H1 (cell line): Measurements from ENCODE around the gene TEKT1. TPM values are rescaled to one million over a fixed set of nuclear protein-coding genes. Genes with fewer than 3 reads are reported as not detected.

ENCODE experiments used
- CTCF ChIA-PET: fragments of 300-600 bp; sonication (Branson Sonifier 250); formaldehyde crosslinking; loops from one replicate; lab custom pipeline; 2021; ENCODE audit not compliant: partially characterized antibody; lab: Charles Lee
- POLR2A ChIA-PET: fragments of 300-600 bp; sonication (Branson Sonifier 250); formaldehyde crosslinking; loops from one replicate; lab custom pipeline; 2021; ENCODE audit warnings: inconsistent platforms; ENCODE audit not compliant: partially characterized antibody; lab: Charles Lee
- DNase-seq, 2 experiments: peaks; one replicate each; pipeline versions ENCODE4 v3.0.0 to v3.0.0-alpha.2; 2010 to 2022; ENCODE audit warnings: low spot score in 2 of 2, low read depth in 1 of 2, mixed read lengths in 1 of 2
- FAIRE-seq: peaks from 2 replicates; lab custom pipeline; 2011; peaks lifted over from hg19 to GRCh38; lab: Jason Lieb, UNC
- H2AFZ ChIP-seq: 2 replicates; pipeline ENCODE4 v1.8.1; 2012; ENCODE audit warnings: low read length, inconsistent platforms
- H2AK5ac ChIP-seq: 2 replicates; pipeline ENCODE4 v1.6.1; 2013; ENCODE audit warnings: low read depth, low read length
- H2BK120ac ChIP-seq: replicated peaks from 2 replicates; pipeline ENCODE3; 2013; ENCODE audit warnings: low read depth, low read length, inconsistent platforms
- H2BK12ac ChIP-seq: 2 replicates; pipeline ENCODE4 v1.6.1; 2013; ENCODE audit warnings: low read depth, low read length
- H2BK15ac ChIP-seq: 2 replicates; pipeline ENCODE4 v1.6.1; 2013; ENCODE audit warnings: low read length
- H2BK20ac ChIP-seq: 2 replicates; pipeline ENCODE4 v1.6.1; 2013; ENCODE audit warnings: low read length
- H2BK5ac ChIP-seq: 2 replicates; pipeline ENCODE4 v1.6.1; 2013; ENCODE audit warnings: low read depth, low read length
- H3K14ac ChIP-seq: 2 replicates; pipeline ENCODE4 v1.6.1; 2013; ENCODE audit warnings: inconsistent platforms; ENCODE audit not compliant: insufficient read length
- H3K18ac ChIP-seq: 2 replicates; pipeline ENCODE4 v1.6.1; 2013; ENCODE audit warnings: low read length; ENCODE audit errors: extremely low read depth
- H3K23ac ChIP-seq: 2 replicates; pipeline ENCODE4 v1.6.1; 2013; ENCODE audit warnings: inconsistent platforms; ENCODE audit not compliant: insufficient read length
- H3K23me2 ChIP-seq: 2 replicates; pipeline ENCODE4 v1.6.1; 2013; ENCODE audit warnings: low read depth, low read length
- H3K27ac ChIP-seq: 2 replicates; pipeline ENCODE4 v1.6.1; 2011; ENCODE audit warnings: low read depth, low read length, inconsistent platforms
- H3K27me3 ChIP-seq, 4 experiments: replicated peaks in 1 of 4; 1 replicate in 1 of 4; 2 replicates in 3 of 4; pipeline versions ENCODE4 v1.6.1 to v1.8.1; 2011 to 2013; ENCODE audit warnings: low read length in 3 of 4, mild to moderate bottlenecking in 3 of 4, inconsistent platforms in 2 of 4, mixed read lengths in 2 of 4, moderate library complexity in 1 of 4; ENCODE audit not compliant: control insufficient read depth in 3 of 4, insufficient read depth in 3 of 4; ENCODE audit errors: extremely low read depth in 1 of 4
- H3K36me3 ChIP-seq, 4 experiments: 2 replicates each; pipeline versions ENCODE4 v1.6.1 to v1.8.1; 2011 to 2013; ENCODE audit warnings: mild to moderate bottlenecking in 4 of 4, low read length in 3 of 4, moderate library complexity in 2 of 4, control low read depth in 1 of 4, inconsistent platforms in 1 of 4; ENCODE audit not compliant: insufficient read depth in 4 of 4, control insufficient read depth in 2 of 4
- H3K4ac ChIP-seq: replicated peaks from 2 replicates; pipeline ENCODE3; 2013; ENCODE audit warnings: low read length, low read depth, mixed read lengths, inconsistent platforms; ENCODE audit not compliant: insufficient read length
- H3K4me1 ChIP-seq, 4 experiments: replicated peaks in 1 of 4; 1 replicate in 1 of 4; 2 replicates in 3 of 4; pipeline versions ENCODE4 v1.6.1 to v1.8.1; 2011 to 2013; ENCODE audit warnings: low read length in 3 of 4, inconsistent platforms in 2 of 4, mixed read lengths in 1 of 4; ENCODE audit not compliant: insufficient read depth in 4 of 4, control insufficient read depth in 3 of 4
- H3K4me2 ChIP-seq, 2 experiments: 2 replicates each; pipeline versions ENCODE4 v1.6.1 to v1.8.1; 2011 to 2013; ENCODE audit warnings: low read depth in 2 of 2, low read length in 2 of 2, control low read depth in 1 of 2, inconsistent platforms in 1 of 2, mild to moderate bottlenecking in 1 of 2; ENCODE audit not compliant: insufficient read depth in 1 of 2
- H3K4me3 ChIP-seq, 4 experiments: fragments of 200-600, 300-600 bp in 1 of 4; sonication (generic), shearing (Covaris generic), sonication (Bioruptor Twin) in 1 of 4; 2 replicates each; pipeline versions ENCODE4 v1.5.1 to v1.8.1; 2011 to 2016; ENCODE audit warnings: low read length in 4 of 4, low read depth in 3 of 4, control low read depth in 2 of 4, inconsistent platforms in 2 of 4, mild to moderate bottlenecking in 2 of 4, mixed read lengths in 1 of 4, moderate library complexity in 1 of 4; ENCODE audit not compliant: insufficient read depth in 2 of 4; ENCODE audit errors: extremely low read depth in 1 of 4
- H3K56ac ChIP-seq: replicated peaks from 2 replicates; pipeline ENCODE3; 2013; ENCODE audit warnings: low read depth, mild to moderate bottlenecking, mixed read lengths, low read length, inconsistent platforms; ENCODE audit not compliant: insufficient read length
- H3K79me1 ChIP-seq: 2 replicates; pipeline ENCODE4 v1.6.1; 2013; ENCODE audit warnings: low read depth, low read length, control low read depth
- H3K79me2 ChIP-seq, 2 experiments: 2 replicates each; pipeline versions ENCODE4 v1.6.1 to v1.8.1; 2012 to 2013; ENCODE audit warnings: low read length in 2 of 2, mild to moderate bottlenecking in 2 of 2, inconsistent platforms in 1 of 2; ENCODE audit not compliant: insufficient read depth in 2 of 2, control insufficient read depth in 1 of 2
- H3K9ac ChIP-seq, 4 experiments: replicated peaks in 1 of 4; 1 replicate in 1 of 4; 2 replicates in 3 of 4; pipeline versions ENCODE4 v1.6.1 to v1.8.1; 2011 to 2013; ENCODE audit warnings: low read depth in 3 of 4, low read length in 3 of 4, control low read depth in 2 of 4, mild to moderate bottlenecking in 2 of 4, moderate library complexity in 2 of 4, inconsistent platforms in 1 of 4; ENCODE audit errors: extremely low read depth in 1 of 4
- H3K9me3 ChIP-seq, 2 experiments: 2 replicates each; pipeline versions ENCODE4 v1.6.1 to v1.8.1; 2012 to 2013; ENCODE audit warnings: mild to moderate bottlenecking in 2 of 2, moderate library complexity in 2 of 2, control low read depth in 1 of 2, inconsistent platforms in 1 of 2, low read depth in 1 of 2, low read length in 1 of 2, mixed read lengths in 1 of 2; ENCODE audit not compliant: insufficient read depth in 2 of 2
- H4K20me1 ChIP-seq, 2 experiments: replicated peaks in 1 of 2; 2 replicates each; pipeline versions ENCODE3 to v1.8.1; 2011 to 2013; ENCODE audit warnings: inconsistent platforms in 2 of 2, low read length in 2 of 2, mild to moderate bottlenecking in 1 of 2; ENCODE audit not compliant: insufficient read depth in 2 of 2, control insufficient read depth in 1 of 2
- H4K5ac ChIP-seq: 2 replicates; pipeline ENCODE4 v1.6.1; 2013; ENCODE audit warnings: low read length, low read depth, mixed read lengths, inconsistent platforms; ENCODE audit not compliant: insufficient read length
- H4K8ac ChIP-seq: 2 replicates; pipeline ENCODE4 v1.8.0; 2013; ENCODE audit warnings: mild to moderate bottlenecking, moderate library complexity, low read length, inconsistent platforms; ENCODE audit not compliant: insufficient read depth; ENCODE audit errors: extremely low read depth
- H4K91ac ChIP-seq: replicated peaks from 2 replicates; pipeline ENCODE3; 2013; ENCODE audit warnings: low read length, mixed read lengths, inconsistent platforms; ENCODE audit not compliant: insufficient read length
- CREB1 ChIP-seq: IDR thresholded peaks from 2 replicates; pipeline ENCODE4 v1.6.1; 2012; ENCODE audit warnings: inconsistent platforms
- CTBP2 ChIP-seq: IDR thresholded peaks from 2 replicates; pipeline ENCODE4 v1.7.0; 2011; ENCODE audit warnings: borderline replicate concordance, mild to moderate bottlenecking, moderate library complexity, mixed read lengths, low read length; ENCODE audit not compliant: insufficient read depth, insufficient read length
- FOSL1 ChIP-seq: IDR thresholded peaks from 2 replicates; pipeline ENCODE4 v1.6.1; 2011; ENCODE audit warnings: mild to moderate bottlenecking, low read depth, low read length, moderate library complexity; ENCODE audit not compliant: insufficient read depth
- GTF2F1 ChIP-seq: IDR thresholded peaks from 2 replicates; pipeline ENCODE4 v1.6.1; 2012; ENCODE audit warnings: low read depth, low read length, improper control_type of control experiment, borderline replicate concordance
- JUN ChIP-seq: IDR thresholded peaks from 2 replicates; pipeline ENCODE4 v1.6.1; 2011; ENCODE audit warnings: low read depth, mild to moderate bottlenecking, improper control_type of control experiment, low read length
- MAFK ChIP-seq: IDR thresholded peaks from 2 replicates; pipeline ENCODE4 v1.6.1; 2012; ENCODE audit warnings: low read depth, mild to moderate bottlenecking, improper control_type of control experiment, low read length
- POU5F1 ChIP-seq: IDR thresholded peaks from 2 replicates; pipeline ENCODE4 v1.6.1; 2011; ENCODE audit warnings: low read depth, mild to moderate bottlenecking, low read length, moderate library complexity
- RXRA ChIP-seq: IDR thresholded peaks from 2 replicates; pipeline ENCODE4 v1.6.1; 2011; ENCODE audit warnings: low read depth, mild to moderate bottlenecking, low read length, moderate library complexity; ENCODE audit not compliant: insufficient read depth
- SIN3A ChIP-seq, 2 experiments: IDR thresholded peaks in 1 of 2; conservative IDR thresholded peaks in 1 of 2; 2 replicates each; pipeline ENCODE4 v1.6.1; 2011 to 2012; ENCODE audit warnings: low read length in 2 of 2, improper control_type of control experiment in 1 of 2, low read depth in 1 of 2, mild to moderate bottlenecking in 1 of 2
- SP1 ChIP-seq: IDR thresholded peaks from 2 replicates; pipeline ENCODE4 v1.6.1; 2011; ENCODE audit warnings: low read depth, low read length
- TAF7 ChIP-seq: optimal IDR thresholded peaks from 2 replicates; pipeline ENCODE3; 2011; ENCODE audit warnings: low read depth, mild to moderate bottlenecking, inconsistent platforms, low read length, moderate library complexity, borderline replicate concordance
- YY1 ChIP-seq: IDR thresholded peaks from 2 replicates; pipeline ENCODE4 v1.6.1; 2011; ENCODE audit warnings: low read depth, mild to moderate bottlenecking, low read length
- WGBS, 2 experiments: shearing (Covaris generic) in 1 of 2; methylation state at CpG; one replicate each; pipeline versions ENCODE4 v1.1.6 to v1.1.7; 2013 to 2015; ENCODE audit warnings: low lambda C conversion rate in 2 of 2, mixed read lengths in 2 of 2, inconsistent platforms in 1 of 2, low coverage in 1 of 2, missing lambda C conversion rate in 1 of 2; ENCODE audit not compliant: insufficient replicate concordance in 2 of 2, insufficient coverage in 1 of 2, insufficient read length in 1 of 2; ENCODE audit errors: extremely low coverage in 1 of 2, missing lambda C conversion rate in 1 of 2; 5-methylcytosine and 5-hydroxymethylcytosine counted together
- polyA plus RNA-seq, 7 experiments: library from polyadenylated mRNA; depleted of rRNA in 3 of 7; stranded (reverse) in 5 of 7; unstranded in 2 of 7; fragments of >200 nt in 5 of 7; fragments of 200-250 nt in 2 of 7; gene quantifications; 1 replicate in 5 of 7; 2 replicates in 1 of 7; 4 replicates in 1 of 7; pipeline versions ENCODE4 v1.2.1 to v1.2.3, GENCODE V29; 2011 to 2013; ENCODE audit warnings: missing spikeins in 2 of 7, mixed read lengths in 2 of 7
- total RNA-seq: library from RNA; stranded (reverse); fragmentation: NEBNext Ultra II Directional; extraction: Animal tissue kit (Norgen Biotek cat#: 25700); gene quantifications from 2 replicates; pipeline ENCODE4 v1.2.1, GENCODE V29; 2021
- TF ChIP-seq, protein P1 (sequence below): IDR thresholded peaks from 2 replicates; pipeline ENCODE4 v1.6.1; 2011; ENCODE audit warnings: low read length, improper control_type of control experiment

TEKT1 gene
- total and polyA plus RNA-seq, 2 of the 8 experiments (the other 6 are each of a cell fraction or from before 2014, with no cell fraction given) = not detected

DNA sequence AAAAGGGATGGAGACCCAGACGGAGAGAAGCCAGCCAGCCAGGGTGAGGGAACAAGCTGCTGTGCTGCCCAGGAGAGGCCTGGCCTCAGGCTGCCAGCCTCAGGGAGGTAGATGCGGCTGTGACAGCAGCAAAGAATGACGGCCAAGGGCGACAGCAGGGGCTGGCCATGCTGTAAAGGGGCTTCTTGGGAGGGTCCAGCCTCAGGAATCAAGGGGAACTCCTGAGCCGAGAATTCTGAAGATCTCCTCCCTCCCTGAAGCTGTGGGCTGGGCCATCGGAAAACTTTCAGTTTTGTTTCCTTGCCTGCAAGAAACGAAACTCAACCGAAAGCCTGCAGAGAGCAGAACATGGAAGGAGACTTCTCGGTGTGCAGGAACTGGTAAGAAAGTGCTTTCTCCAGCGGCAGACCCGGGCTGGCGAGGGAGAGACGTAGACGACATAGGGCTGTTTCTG lies 75.8 kb downstream of the TEKT1 start, which contains the start of gene XAF1:
XAF1 (plus strand) TSS at position 316 of the 454 bp plus-strand sequence; CDS start at position 349, 33 bp downstream.
- H2BK20ac ChIP-seq = no peak within 1 kb of the TSS
- no peak within 1 kb of the TSS; a peak in 1 of 4 replicates for H3K4me2 ChIP-seq
- peaks cover 0 to 12% (median 3%) of the 10 kb centered on the region in 4 experiments; a peak in 4 of 7 replicates for H3K4me1 ChIP-seq
- H2AFZ ChIP-seq = 0 out of 2 replicates have a peak within 1 kb of the TSS, but pooled peaks have one; percentile 40
- no peaks in the 10 kb centered on the region; a peak in 1 of 7 replicates for H3K27me3 ChIP-seq
- no peak within 1 kb of the TSS for H3K27ac ChIP-seq
- H3K9ac ChIP-seq = no peak within 1 kb of the TSS
- no peak within 1 kb of the TSS for H3K23ac ChIP-seq
- 0 out of 2 replicates have a peak within 1 kb of the TSS, but pooled peaks have one; percentile 29 for H2BK15ac ChIP-seq
- H3K79me2 ChIP-seq = no peaks in the 10 kb centered on the region
- no peak within 1 kb of the TSS for H3K14ac ChIP-seq
- no peaks in the 10 kb centered on the region for H3K9me3 ChIP-seq
- WGBS, 2 experiments = 86% methylated on average over 10 of the region's 14 CpGs; no CpG with 5 or more reads in 1 of the 2 experiments
- H2AK5ac ChIP-seq = no peak within 1 kb of the TSS
- H3K4me3 ChIP-seq = no peak within 1 kb of the TSS
- H3K79me1 ChIP-seq = no peaks in the 10 kb centered on the region
- H3K18ac ChIP-seq = no peak within 1 kb of the TSS
- H2BK12ac ChIP-seq = no peak within 1 kb of the TSS
- POLR2A ChIA-PET = interaction anchor here (1.1 kb wide), 1 partner anchor 8 kb away, joined by 3 read pairs; no protein-coding TSS in a partner anchor
- no peaks in the 10 kb centered on the region for H4K20me1 ChIP-seq
- no peak within 1 kb of the TSS for H2BK5ac ChIP-seq
- no peak within 1 kb of the TSS; the same call in 1 of the 2 replicates for H4K8ac ChIP-seq
- no peaks in the 10 kb centered on the region for H3K23me2 ChIP-seq
- no peaks in the 10 kb centered on the region for H3K36me3 ChIP-seq
- DNase-seq (no peak), FAIRE-seq (no peak)
- no peak within 1 kb of the TSS for H2BK120ac ChIP-seq
- CTCF ChIA-PET = interaction anchor here (1.1 to 1.7 kb wide), 2 partner anchors 21 to 98 kb away, joined by 4 read pairs; no protein-coding TSS in a partner anchor
- H3K4ac ChIP-seq = no peak within 1 kb of the TSS
- no peak within 1 kb of the TSS for H4K5ac ChIP-seq
- no peak within 1 kb of the TSS for H3K56ac ChIP-seq
- H4K91ac ChIP-seq = no peak within 1 kb of the TSS
- TF ChIP-seq YY1 = no peak
- no peak for TF ChIP-seq GTF2F1
- no peak for TF ChIP-seq SIN3A (conservative IDR thresholded peaks at IDR 0.05 in 1 of 2, IDR thresholded peaks at IDR 0.05 in 1 of 2; ENCODE audit: low read depth in 1 of 2, low read length in 2 of 2)
- no peak for TF ChIP-seq MAFK
- TF ChIP-seq, protein P1, sequence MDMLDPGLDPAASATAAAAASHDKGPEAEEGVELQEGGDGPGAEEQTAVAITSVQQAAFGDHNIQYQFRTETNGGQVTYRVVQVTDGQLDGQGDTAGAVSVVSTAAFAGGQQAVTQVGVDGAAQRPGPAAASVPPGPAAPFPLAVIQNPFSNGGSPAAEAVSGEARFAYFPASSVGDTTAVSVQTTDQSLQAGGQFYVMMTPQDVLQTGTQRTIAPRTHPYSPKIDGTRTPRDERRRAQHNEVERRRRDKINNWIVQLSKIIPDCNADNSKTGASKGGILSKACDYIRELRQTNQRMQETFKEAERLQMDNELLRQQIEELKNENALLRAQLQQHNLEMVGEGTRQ = no peak
- no peak for TF ChIP-seq POU5F1
- no peak for TF ChIP-seq SP1
- TF ChIP-seq RXRA = no peak
- TF ChIP-seq CTBP2 = no peak
- no peak for TF ChIP-seq CREB1
- no peak for TF ChIP-seq TAF7
- no peak for TF ChIP-seq JUN
- TF ChIP-seq FOSL1 = no peak
